Measurements from ENCODE around the gene TC2N.
"Not testable (repeated sequence)": the region's sequence is repeated elsewhere in the genome, so short reads cannot be mapped to it uniquely, and the experiment has no call there.

TC2N gene

GRCh38 chr14:91754819-91755218 lies 112.5 kb downstream of the TC2N start:
- no peak for DNase-seq (ENCODE audit: low spot score)
- no peak for FAIRE-seq

- FAIRE-seq, result no peak
- no peak for DNase-seq (ENCODE audit: low spot score)
Observed at GRCh38 chr14:91754185-91754584, 113.2 kb downstream of the TC2N start.

DNA sequence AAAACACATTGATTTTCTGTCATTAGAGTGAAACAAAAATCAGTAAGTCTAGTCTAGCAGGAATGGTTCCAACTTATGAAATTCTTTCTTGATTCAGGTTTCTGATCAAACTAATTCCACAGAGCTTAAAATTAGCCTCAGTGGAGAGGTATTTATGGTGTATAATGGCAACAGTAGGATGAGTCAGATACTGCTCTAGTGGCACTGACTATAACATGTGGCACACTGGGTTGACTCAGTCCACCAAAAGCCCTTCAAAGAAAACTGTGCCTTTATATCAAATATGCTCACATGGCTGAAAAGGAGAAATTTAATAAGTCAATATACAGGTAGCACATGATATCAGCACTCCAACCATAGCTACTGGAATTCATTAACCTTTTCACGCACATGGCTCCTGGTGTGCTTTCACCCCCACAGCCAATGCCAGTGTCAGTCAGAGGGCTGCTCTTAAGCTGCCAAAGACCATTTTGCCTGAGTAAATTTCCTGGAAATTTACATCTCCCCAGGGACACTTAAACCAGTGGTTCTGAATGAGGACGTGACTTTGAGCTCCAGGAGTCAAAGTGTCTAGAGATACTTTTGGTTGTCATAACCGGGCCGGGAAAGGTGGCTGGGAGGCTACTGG lies 113.7 kb downstream of the TC2N start:
- FAIRE-seq (no peak), DNase-seq (ENCODE audit: low spot score) (no peak)

DNA sequence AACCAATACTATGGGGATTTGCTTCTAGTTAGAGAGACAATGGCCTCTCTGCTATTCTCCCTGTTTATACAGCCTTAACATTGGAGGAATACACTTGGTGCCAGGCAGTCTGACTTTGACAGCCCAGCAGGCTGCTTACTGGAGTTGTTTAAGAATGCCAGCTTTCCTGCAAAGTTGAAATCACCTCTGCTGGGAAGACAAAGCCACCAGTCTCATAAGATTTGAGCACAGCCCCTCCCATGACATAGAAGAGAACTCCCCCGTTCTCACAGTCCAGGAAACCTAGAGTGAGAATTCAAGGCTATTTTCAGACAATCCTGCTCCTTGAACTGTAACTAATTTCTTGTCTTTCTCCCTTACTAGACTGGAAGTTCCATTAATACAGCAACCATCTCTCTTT lies 114.4 kb downstream of the TC2N start:
- DNase-seq (ENCODE audit: low spot score) (no peak), FAIRE-seq (no peak)

DNA sequence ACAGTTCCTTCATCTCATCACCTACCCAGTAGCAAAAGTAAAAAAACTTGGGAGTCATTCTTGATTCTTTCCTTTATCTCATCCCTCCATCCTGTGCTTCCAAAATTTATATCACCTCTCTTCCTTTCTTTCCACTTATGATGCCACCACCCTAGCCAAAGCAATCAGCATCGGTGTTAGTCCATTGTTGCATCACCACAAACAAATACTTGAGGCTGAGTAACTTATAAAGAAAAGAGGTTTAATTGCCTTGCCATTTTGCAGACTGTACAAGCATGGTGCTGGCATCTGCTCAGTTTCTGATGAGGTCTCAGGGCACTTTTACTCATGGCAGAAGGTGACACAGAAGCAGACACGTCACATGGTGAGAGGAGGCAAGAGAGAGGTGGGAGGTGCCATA lies 115.6 kb downstream of the TC2N start:
- DNase-seq (ENCODE audit: low spot score) (no peak), FAIRE-seq (no peak)

DNA sequence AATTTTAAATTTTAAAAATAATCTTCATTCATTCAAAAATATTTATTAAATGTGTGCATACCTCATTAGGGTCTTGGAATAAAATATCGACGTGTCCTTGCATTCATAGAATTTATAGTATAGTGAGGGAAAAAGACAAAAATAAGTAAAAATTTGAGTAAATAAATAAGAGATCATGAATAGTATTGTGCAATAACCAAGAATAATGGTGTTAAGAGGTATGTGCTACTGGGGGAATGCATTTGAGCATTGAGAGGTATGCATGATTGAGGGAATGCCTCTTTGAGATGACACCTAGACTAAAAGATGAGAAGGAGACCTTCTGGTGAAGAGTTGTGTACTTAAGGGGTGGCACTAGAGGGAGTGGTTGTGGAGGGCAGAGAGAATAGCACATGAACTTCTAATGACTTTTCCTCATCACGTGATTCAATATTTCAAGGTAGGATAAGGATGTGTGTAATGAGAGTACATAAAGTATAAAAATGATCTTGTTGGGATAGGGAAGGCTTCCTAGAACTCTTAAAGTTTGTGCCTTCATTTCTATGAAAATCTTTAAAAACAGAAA lies 116.6 kb downstream of the TC2N start:
- DNase-seq (ENCODE audit: low spot score) (no peak), FAIRE-seq (no peak)

DNA sequence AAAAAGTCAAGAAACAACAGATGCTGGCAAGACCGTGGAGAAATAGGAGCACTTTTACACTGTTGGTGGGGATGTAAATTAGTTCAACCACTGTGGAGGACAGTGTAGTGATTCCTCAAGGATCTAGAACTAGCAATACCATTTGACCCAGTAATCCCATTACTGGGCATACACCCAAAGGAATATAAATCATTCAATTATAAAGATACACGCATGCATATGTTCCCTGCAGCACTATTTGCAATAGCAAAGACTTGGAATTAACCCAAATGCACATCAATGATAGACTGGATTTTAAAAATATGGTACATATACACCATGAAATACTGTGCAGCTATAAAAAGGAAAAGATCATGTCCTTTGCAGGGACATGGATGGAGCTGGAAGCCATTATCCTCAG lies 117.5 kb downstream of the TC2N start:
- no peak for FAIRE-seq
- DNase-seq (ENCODE audit: low spot score), result no peak

DNA sequence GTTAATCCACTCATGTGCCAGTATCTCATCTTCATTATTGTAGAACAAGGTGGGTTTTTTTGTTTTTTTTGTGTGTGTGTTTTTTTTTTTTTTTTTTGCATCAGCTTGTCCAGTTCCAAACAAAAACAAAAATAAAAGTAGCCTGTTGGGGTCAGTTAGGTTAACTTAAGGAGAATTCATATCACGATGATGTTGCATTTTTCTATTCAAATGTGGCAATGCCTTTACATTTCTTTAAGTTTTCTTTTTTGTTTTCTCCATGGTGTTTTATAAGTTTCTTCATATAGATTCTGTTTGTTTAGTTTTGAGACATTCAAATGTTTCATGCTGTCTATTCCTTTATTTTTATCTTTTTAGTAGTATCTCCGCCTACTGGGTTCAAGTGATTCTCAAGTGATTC lies 119.3 kb downstream of the TC2N start:
- DNase-seq (ENCODE audit: low spot score) (no peak), FAIRE-seq (no peak)

DNA sequence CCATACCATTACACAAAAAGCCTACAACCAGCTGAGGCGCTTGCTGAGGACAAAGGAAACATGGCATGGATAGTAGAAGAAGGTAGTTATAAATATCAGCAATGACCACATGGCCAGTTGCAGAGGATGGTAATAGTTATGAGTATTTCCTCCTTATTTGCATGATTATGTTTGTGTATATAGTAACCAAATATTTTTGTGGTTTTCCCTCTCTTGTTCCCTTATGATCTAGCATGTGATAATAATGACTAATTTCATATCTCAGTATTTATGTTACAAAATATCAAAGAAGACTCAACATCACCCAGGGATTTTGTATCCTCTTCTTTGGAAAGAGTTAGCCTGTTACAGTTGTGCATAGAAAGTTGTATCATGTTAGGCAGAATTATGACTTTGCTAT lies 122.0 kb downstream of the TC2N start:
- DNase-seq (ENCODE audit: low spot score) (no peak), FAIRE-seq (no peak)

DNA sequence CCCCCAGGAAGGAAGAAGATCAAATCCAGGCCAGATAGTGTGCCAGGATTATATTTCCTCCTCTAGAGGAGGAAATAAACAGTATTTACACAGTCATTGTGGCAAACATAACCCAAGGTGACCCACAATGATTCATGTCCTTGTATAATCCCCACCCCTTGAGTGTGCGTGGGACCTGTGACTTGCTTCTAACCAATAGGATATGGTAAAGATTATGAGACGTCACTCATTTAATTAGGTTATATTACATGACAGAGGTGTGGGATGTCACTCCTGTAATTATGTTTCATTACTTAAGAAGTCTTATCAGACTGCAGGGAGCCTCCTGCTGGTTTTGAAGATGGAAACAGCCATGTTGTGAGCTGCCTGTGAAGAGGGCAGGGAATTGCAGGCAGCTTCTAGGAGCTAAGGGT lies 123.3 kb downstream of the TC2N start:
- no peak for FAIRE-seq
- DNase-seq (ENCODE audit: low spot score), result no peak

DNA sequence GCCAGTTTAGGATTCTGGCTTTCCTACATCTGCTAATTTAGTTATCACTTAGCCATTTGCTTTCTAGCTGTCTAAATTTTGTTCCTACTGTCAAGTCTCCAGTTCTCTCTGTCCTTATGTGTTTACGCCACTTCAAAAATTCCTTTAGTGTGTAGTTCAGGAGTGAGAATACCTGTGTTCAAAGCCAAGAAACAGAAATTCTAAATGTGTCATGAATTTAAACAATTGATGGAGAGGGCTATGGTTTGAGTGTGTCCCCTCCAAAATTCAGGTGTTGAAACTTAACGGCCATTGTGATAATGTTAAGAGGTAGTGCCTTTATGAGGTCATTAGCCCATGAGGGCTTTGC lies 124.1 kb downstream of the TC2N start:
- FAIRE-seq (no peak), DNase-seq (ENCODE audit: low spot score) (no peak)

DNA sequence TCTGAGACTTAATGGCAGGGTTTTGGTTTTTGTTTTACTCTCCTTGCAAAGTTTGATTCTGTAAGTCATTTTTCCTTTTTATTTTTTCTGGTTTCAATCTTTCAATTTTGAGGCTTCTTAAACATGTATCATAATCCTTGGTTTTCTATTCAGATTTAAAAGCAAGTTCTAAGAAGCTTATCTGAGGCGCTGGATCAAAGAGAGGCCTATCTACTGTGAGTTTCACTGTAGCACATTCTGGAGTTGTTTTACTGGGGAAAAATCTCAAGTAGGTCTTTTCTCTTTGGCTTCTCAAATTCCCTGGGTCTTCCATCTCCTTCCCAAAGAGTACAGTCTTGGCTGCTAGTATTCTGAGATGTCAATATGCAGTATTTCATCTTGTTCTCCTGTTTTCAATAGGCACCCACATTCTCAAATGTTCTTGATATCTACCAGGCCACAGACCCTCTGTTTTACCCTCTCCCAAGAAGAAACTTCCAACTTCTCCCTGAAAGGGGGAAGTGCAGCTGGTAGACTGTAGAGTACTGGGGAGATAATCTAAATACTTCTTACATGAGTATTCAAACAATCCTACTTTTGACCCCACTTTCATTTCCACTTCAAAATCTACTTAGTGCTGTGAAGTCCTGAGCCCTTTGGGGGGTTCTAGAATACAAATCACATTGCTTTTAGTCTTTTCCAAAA lies 124.6 kb downstream of the TC2N start:
- FAIRE-seq (no peak), DNase-seq (ENCODE audit: low spot score) (no peak)

DNA sequence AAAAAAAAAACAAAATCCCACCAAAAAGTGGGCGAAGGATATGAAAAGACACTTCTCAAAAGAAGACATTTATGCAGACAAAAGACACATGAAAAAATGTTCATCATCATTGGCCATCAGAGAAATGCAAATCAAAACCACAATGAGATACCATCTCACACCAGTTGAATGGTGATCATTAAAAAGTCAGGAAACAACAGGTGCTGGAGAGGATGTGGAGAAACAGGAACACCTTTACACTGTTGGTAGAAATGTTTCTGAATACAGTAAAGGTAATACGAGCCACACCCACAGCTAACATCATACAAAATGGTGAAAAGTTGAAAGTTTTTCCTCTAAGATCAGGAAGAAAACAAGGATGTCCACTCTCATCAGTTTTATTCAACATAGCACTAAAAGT lies 127.5 kb downstream of the TC2N start:
- FAIRE-seq, result not testable (repeated sequence)

DNA sequence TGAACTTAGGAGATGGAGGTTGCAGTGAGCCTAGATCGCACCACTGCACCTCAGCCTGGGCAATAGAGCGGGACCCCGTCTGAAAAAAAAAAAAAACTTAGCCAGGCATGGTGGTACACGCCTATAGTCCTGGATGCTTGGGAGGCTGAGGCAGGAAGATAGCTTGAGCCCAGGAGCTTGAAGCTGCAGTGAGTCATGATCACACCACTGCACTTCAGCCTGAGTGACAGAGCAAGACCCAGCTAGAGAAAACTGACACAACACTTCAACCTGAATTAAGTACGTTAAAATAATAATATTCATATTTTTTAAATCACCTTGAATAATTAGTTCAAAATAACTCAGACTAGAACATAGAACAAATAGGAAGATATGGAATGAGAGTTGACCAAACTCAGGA lies 129.7 kb downstream of the TC2N start:
- FAIRE-seq, result no peak
- DNase-seq (ENCODE audit: low spot score), result no peak

More for the DNA sequence above, 127.5 kb downstream of the TC2N start:
- not testable (repeated sequence) for DNase-seq (ENCODE audit: low spot score)

- FAIRE-seq, result no peak
- no peak for DNase-seq (ENCODE audit: low spot score)
Observed at GRCh38 chr14:91732859-91733477, 134.4 kb downstream of the TC2N start.

- FAIRE-seq (no peak), DNase-seq (ENCODE audit: low spot score) (no peak)
Observed at GRCh38 chr14:91732439-91732838, 134.9 kb downstream of the TC2N start.

GRCh38 chr14:91731986-91732385 lies 135.3 kb downstream of the TC2N start, which contains the start of gene CATSPERB:
Gene CATSPERB, minus strand, starts transcription at chr14:91732086. Its CDS starts 2,607 bp downstream, at chr14:91729479.
- DNase-seq (ENCODE audit: low spot score), result no peak
- no peak for FAIRE-seq

DNA sequence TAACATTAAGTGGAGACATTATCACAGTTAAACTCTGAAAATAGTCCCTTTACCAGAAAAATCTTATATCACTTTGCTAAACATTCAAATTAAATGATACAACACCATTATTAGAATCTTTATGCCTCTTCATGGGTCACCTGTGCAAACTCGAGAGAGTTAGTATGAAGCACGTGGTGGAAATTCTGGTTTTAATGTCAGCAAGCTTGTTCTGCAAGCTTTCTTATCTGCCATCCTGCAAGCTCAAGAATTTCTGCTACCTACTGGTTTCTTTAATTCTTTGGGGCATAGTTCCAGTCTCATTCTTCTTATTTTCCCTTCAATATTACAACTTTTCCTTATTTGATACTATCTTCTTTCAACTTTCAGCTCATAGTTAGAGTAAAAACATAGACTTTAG lies 136.3 kb downstream of the TC2N start:
- no peak for DNase-seq (ENCODE audit: low spot score)
- no peak for FAIRE-seq

DNA sequence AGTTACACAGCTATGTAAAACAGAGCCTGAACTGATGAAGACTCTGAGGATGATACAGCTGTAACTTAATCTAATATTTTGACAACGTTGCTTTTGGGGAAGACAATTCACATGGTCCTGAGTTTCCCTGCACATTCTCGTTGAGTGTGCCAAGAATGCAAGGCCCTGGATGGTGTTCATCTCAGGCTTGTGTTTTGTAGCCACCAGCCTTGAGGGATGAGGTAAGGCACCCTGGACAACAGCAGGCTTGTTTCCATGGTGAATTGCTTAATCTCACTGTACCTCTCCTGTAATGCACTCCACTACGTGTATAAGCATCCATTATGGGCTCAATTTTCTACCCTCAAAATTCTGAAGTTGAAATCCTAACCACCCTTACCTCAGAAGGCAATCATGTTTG lies 137.6 kb downstream of the TC2N start:
- DNase-seq (ENCODE audit: low spot score) (no peak), FAIRE-seq (no peak)
